NCI-H2081 treated with DMSO at 0.1 percent for 48 hours (cell line): ENCODE results near the gene GFOD1.
"Not testable (repeated sequence)": the region's sequence is repeated elsewhere in the genome, so short reads cannot be mapped to it uniquely, and the experiment has no call there.

Experiments
- DNase-seq: peaks from one replicate; lab custom pipeline; 2025; lab: John Stamatoyannopoulos, UW

The GFOD1 gene

DNA sequence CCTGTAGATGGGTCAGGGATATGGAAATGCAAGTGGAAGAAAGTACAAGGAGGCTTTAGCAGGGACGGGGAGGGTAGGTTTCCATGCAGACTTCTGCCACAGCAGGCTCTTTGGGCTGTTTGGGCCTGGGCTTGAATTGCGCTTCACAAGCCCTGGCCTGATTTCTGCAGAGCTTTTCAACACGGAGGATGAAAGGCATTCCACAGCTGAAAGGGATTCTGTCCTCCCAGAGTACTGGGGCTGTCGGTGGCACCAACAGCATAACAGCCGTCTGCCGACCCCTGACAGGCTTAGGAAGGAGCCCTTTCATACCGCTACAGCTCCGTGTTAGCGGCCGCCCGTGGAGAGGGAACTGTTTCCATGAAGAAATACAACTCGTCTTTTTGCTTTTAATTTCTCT lies 136.1 kb downstream of the GFOD1 start:
- DNase-seq = no peak

DNA sequence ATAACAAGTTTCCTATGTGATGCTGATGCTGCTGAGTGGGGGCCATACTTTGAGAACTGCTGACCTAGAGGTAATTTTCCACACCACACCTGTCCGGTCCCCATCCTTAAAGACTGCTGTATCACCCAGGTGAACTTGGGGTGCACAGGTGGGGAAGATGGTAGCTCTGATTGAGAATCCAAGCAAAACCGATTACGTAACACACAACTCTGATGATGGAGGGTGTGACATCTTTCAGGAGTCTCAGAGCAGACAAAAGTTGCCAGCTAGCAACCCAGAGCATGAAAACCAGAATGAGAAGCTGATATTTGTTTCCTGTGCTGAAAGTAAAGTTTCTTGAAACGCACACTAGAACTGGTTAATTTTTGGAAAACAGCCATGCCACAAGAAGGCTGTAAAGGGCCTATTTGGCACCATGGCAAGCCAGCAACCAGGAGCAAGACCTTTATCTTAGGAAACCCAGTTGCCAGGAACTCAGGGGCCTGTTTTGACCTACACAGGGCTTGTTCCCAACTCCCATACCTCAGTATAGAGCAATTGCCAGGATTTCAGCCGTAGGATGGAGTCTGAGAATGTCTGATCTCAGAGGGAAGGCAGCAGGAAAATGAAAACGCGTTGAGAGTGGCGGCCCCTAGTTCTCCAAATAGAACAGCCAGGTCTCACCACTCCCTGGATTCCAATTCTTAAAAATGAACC lies 137.4 kb downstream of the GFOD1 start:
- no peak for DNase-seq

DNA sequence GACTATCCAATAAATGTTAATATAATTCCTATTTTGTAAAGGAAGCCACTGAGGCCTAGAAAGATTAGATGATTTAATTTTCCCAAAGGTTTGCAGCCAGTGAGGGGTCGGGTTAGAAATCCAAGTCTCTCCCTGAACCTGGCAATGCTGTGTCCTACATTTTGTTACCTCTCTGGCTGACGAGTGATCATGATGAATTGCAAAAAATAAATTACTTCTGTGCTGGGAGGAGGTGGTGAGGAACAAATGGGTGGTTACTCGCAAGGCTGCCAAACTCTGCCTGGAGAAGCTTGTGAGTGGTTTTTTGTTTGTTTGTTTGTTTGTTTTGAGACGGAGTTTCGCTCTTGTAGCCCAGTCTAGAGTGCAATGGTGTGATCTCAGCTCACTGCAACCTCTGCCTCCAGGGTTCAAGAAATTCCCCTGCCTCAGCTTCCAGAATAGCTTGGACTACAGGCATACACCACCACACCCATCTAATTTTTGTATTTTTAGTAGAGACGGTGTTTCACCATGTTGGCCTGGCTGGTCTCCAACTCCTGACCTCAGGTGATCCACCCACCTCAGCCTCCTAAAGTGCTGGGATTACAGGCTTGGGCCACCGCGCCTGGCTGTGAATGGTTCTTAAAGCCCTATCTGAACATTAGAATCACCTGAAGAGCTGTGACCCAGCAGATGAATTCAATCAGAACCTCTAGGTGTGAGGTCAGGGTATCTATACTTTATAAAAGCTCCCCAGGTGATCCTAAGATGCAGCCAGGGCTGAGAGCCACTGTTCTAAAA lies 138.9 kb downstream of the GFOD1 start:
- DNase-seq = no peak

DNA sequence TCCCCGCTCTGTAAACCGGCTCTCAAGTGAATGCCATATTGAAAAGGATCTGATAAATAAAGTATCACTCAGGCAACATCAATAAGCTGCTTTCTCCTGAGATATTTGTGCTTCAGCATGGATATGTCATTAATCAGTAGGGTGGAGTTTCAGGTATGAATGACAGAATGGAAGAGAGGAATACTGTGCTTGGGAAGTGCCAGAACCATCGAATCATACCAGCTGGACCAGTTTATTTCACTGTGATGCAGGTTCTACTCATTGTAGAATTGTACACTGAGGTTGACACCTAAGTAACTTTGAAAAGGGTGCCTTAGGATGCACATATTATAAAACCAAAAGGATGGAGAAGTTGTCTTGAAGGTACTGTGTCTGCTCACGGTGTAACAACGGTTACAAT lies 141.2 kb downstream of the GFOD1 start:
- DNase-seq = no peak

DNA sequence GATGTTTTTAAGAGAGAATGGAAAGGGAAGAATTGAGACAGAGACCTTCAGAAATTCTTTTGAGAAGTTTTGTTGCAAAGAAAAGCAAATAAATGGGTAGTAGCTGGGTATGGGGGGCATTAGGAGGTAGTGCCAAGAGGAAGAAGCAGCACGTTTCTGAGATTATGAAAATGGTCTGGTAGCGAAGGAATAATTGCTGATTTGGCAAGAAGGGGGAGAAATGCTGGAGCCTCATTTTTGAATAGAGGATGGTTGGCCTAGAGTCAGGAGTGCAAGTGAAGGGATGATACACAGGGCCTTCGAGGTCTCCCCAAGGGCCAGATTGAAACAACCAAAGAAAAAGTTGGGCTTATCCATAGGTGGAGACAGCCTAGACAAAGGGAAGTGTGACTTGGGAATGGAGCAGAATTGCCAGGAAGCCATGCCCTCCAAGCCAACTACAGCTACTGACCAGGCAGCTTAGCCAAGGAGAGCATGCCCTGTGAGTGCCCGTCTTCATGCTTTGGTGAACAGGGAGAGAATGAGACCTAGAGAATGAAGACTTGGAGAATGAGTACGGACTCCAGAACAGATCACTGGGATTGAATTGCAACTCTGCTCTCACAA lies 144.9 kb downstream of the GFOD1 start:
- DNase-seq = no peak

DNA sequence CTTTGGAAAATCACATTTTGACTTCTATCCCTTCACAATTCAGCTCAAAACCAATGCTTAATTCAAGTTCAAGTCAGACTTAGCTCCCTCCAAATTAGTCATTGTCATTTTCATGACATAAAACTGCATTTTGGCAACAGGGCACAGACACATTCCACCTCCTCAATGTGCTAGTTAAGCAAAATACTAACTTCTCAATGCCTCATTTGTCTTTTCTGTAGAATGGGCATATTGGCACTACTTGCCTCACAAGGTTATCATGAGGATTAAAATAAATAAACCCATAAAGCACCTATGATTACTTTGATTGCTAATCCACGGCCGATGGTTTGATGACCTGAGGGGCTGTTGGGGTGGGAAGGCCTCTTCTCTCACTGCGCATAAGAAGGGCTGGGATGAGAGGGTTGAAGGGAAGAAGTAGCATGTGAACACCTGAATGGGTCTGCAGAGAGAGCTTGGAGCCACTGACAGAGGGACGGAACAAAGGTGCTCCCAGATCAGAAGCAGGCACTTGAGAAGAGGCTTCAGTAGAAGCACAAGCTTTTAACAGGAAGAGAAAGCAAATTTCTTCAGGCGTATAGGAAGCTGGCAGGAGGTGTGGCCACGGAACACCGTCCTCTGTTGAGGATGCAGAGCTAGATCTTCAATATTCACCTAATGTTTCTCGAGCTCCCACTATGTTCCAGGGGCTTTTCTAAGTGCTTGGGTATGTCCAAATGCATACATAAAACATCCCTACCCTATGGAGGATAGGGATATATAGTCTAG lies 147.4 kb downstream of the GFOD1 start:
- no peak for DNase-seq

DNA sequence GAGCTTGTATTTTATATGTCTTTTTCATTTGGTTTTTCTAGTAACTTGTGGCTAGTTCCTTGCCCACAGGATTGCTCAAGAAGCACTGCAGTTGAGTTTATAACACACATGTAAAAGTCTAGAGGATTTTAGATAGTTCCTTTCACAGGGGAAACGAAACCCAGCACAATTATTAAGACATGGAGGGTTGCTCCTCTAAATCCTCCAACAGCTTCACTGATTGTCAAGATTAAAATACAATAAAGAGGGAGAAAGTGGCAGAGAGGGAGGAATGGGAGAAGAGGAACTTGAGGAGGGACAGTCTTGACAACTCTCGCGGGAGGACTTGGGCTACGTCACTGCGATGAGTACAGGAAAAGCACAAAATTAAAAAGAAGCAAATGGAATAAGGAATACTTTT lies 149.4 kb downstream of the GFOD1 start:
- DNase-seq = no peak

DNA sequence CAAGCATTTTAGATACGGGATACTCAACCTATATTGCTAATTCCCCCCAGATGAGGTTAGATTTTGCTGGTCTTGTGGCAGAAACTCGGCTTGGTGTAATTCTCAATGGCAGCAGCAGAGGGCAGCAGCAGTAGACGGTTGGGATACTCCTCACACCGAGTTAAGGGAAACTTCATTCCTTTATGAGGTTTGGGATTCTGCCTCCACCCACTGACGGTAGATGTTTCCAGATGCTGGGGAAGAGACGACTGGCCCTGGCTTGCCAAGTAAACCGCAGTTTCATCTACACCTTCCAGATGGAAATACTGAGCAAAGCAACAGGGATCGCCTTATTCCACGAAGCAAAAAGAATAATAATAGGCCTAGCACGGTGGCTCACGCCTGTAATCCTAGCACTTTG lies 150.8 kb downstream of the GFOD1 start:
- DNase-seq = peak; percentile 6

DNA sequence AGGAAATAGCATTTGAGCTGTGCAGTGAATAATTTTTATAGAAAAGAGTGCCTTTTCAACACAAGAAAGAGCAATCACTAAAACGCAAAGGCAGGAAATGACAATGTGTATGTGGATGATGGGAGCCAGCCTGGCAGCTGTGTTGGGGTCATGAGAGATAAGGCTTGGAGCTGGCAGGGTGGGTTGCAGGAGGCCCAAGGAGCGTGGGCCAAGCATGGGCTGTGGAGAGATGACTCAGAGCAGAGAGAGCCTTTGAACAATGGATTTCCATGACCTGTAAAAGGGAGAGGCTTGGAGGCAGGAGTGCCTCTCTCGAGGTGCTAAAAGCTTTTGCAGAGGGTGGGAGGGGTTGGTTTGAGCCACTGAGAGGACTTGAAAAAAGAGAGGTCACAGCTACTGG lies 152.4 kb downstream of the GFOD1 start:
- no peak for DNase-seq

DNA sequence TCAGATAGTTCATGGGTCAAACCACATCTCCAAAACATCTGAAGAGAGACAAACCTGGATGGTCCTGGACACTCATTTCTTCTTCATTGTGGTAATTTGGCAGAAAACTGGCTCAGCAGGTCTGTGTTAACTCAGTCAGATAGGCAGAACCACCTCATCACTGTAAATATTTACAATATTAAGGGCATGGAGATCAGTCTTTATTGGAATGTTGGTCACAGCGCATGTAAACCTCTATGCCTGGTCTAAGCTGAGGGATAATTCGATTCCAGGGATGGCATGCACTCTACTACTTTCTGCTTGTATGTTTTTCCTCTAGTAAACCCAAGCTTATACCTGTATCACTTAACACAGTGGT lies 155.1 kb downstream of the GFOD1 start:
- no peak for DNase-seq

DNA sequence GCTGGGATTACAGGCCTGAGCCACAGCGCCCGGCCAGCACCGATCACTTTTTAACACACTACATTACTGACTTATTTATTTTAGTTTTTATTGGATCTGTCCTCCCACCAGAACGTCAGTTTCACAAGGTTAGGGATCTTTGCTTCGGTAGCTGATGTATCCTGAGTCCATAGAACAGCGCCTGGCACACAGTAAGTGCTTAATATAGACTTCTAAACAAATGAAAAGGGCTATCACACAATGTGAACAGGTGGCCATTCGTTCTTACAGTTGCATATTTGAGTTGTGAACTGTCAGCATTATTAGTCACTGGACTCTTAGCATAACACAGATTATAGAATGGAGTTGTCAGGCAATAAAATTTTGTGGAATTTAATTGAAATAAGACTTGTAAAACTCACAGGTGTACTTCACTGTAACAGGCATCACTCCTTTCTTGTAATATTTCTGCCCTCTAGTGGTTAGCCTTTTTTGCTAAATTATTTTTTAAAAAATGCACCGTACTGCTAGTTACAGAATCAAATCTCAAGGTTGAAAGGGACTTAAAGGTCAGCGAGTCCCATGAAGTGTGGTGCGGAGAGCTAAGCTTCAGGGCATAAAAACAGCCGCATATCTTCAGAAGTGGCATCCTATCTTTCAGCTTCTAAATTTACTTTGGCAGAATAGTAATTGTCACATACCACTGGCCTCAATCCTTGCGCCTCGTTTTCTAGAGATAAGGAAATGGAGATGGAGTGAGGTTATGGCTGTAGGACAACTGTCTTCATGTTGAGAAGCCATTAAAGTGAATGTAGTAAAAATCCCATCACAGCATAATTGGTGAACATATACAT lies 155.7 kb downstream of the GFOD1 start:
- DNase-seq = no peak

DNA sequence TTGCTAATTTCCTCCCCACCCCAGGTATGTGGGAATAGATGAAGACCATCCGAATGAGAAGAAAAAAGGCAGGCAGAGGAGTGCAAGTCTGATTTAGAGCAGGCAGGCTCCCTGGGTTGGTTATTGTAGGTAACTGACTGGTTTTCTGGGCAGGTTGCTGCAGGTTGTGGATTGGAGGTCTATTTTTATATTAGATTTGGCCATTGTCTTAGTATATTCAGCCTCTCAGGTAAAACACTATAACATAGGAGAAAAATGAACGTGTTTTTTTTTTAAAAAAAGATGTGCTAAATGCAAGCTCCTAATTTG lies 158.6 kb downstream of the GFOD1 start:
- no peak for DNase-seq

DNA sequence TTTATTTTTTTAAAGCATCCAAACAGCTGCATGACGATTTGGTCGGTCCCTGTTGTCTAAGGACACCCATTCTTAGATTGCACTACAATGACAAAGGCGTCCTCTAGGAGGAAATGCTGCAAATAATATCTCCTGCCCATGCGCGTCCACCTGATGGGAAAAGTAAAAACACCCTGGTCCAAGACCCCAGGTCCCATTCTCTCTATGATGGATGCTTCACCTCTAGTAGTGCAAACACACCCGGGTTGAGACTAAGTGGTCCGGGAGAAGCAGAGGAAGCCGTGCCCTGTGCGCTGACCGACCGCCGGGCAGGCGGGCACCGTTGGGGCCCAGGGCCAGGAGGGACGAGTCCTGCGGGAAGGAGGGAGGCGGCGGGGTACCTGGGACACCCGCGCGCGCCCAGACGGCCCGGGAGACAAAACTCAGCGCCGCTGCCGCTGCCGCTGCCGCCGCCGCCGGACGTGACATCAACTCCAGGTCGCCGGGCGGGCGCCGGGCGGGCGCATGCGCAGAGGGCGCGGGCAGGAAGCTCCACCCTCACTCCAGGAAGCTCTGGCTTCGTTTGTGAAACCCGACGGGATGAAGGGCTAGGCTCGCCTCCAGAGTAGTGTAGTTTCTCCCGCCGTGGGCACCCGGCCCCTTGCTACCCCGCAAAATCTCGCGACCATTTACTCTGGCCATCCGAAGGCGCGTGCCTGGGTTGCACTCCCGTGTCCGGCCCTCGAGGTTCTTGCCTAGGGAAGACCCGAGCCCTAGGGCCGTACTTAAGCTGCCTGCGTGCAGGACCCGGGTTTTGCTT lies 159.1 kb downstream of the GFOD1 start, which contains the start of gene TBC1D7:
Gene TBC1D7, minus strand, starts transcription at position 462 of the 799 bp plus-strand sequence. CDS start 1,639 bp downstream, outside the sequence.
- DNase-seq = peak; percentile 70

DNA sequence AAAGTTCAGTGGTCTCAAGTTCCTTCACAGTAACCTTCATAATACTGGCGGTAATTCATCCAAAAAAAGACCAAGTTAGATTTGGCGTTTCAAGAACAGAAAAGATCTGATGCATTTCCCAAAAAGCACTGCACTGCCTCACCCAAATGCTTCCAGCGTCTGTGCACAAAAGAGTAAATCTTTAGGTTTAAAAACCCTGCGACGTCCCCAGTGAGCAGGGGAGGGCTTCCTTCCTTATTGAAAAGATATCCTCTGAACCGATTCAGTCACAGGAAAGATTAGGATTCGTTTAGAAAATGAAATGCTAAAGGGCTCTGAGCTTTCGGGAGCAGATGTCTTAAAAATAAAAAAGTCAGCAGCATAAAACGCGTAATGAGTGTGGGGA lies 159.7 kb downstream of the GFOD1 start:
- no peak for DNase-seq

DNA sequence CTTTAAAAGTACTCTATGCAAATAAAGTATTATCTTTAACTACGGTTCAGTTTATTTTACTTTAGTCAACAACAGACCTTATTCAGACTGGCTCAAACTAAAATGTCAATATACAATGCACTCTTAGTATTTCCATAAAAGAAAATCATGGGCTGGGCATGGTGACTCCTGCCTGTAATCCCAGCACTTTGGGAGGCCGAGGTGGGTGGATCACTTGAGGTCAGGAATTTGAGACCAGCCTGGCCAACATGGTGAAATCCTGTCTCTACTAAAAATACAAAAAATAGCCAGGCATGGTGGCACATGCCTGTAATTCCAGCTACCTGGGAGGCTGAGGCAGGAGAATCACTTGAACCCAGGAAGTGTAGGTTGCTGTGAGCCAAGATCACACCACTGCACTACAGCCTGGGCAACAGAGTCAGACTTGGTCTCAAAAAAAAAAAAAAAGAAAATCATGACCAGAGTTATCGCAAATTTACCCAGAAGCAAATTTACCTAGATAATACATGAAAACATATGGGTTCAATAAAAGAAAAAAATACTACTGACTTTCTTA lies 161.3 kb downstream of the GFOD1 start:
- DNase-seq = not testable (repeated sequence)

DNA sequence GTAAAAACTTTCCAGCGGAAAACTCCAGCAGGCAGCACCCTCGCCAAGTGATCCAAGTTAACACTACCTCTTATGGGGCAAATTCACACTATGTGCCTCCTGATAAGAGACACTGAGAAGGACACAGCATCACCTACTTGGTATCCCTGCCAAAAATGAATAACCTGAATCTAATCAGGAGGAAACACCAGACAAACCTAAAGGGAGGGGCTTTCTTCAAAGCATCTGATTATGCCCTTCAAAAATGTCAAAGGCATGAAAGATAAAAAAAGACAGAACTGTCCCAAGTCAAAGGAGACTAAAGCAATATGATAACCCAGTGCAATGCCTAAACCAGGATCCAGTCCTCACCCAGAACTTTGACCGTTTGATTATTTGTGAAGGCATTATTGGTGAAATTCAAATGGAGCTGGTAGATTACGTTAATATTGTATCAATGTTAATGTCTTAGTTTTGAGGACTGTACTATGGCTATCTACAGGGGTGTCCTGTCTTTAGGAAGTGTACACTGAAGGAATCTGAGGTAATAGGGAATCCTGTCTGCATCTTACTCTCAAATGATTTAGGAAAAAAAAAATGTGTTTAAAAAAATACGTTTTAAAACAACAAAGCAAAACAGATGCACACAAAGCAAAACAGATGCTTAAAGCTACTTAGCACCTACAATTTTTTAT lies 167.4 kb downstream of the GFOD1 start:
- DNase-seq = no peak

DNA sequence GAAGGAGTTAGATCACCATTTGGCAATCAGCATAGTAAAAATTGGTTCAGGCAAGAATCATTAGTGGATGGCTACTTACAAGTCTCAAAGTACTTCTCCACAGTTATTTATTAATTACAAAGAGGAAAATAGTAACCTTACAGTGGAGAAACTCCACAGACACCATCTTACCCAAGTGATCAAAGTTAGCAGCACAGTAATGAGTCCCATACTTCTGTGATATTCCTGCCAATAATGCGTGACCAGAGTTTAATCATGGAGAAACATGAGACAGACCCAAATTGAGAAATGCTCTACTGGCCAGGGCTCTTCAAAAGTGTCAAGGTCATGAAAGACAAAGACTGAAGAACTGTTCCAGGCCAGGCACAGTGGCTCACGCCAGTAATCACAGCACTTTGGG lies 168.6 kb downstream of the GFOD1 start:
- DNase-seq = no peak

DNA sequence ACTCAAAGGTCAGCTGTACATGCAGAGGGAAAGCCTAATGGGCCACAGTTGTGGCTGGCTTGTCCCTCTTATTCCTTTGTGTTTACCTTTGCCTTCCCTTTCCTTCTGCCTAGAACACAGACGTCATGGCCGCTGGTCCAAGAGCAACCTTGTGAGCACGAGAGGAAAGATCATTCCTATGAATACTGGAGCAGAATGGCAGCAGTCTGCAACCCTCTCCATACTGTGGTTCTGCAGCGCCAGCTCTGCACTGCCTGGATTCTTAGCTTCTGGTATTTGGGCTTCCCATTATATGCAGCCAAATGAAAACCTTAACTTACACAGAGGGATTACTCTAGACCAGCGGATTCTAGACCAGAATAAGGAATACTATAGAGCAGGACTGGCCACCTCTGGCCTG lies 171.5 kb downstream of the GFOD1 start:
- DNase-seq = no peak

DNA sequence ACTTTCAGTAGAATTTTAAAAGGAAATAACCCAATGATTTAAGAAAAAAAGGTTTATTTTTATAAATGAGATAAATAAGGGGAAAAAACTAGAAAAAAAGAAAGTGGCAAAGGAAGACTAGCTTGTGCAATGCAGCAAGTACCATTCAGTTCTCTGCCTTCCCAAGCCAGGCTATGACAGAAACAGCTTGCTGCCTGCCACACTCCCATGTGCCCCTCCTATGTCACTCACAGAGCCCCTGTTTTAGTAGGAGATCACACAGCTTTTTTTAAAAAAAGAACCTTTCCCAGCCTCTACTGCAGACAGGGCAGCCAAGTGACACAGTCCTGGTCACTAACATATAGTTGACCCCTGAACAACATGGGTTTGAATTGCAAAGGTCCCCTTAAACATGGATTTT lies 172.6 kb downstream of the GFOD1 start:
- no peak for DNase-seq

DNA sequence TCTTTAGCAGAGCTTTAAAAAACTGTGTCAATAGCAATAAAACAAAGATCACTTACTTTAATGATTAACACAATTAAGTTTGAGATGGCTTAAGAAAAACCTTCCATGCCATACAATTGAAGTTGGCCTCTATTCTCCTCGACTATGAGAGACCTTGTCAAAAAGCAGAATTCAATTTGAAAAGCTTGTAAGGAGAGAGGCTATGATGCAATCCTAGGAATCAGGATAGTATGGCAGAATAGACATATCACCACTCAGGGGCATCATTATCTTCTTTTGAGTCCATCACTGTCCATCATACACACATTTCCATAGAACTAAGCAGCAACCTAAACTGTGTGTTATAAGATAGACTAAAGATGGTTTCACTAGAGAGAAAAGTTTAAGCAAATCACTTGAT lies 176.2 kb downstream of the GFOD1 start:
- no peak for DNase-seq
